GM18507 (cell line): Measurements from ENCODE around the gene CACNB4.

Experiments used
- DNase-seq: peaks from one replicate; pipeline ENCODE4 v3.0.0; 2011; ENCODE audit warnings: low read depth; ENCODE audit not compliant: insufficient read length; ENCODE audit errors: extremely low spot score
- FAIRE-seq: peaks from 2 replicates; lab custom pipeline; 2011; peaks lifted over from hg19 to GRCh38; lab: Jason Lieb, UNC

Gene CACNB4

GRCh38 chr2:151845481-151845880, 253.4 kb downstream of the CACNB4 start:
- DNase-seq = no peak
- no peak for FAIRE-seq

GRCh38 chr2:151844211-151844896, 254.5 kb downstream of the CACNB4 start:
- FAIRE-seq = no peak
- DNase-seq = no peak

GRCh38 chr2:151843691-151844061, 255.2 kb downstream of the CACNB4 start:
- no peak for FAIRE-seq
- DNase-seq = no peak

GRCh38 chr2:151842830-151843690, 255.8 kb downstream of the CACNB4 start:
- FAIRE-seq = peak; percentile 73
- DNase-seq = no peak

GRCh38 chr2:151841047-151841424, 257.8 kb downstream of the CACNB4 start:
- no peak for DNase-seq
- no peak for FAIRE-seq

- FAIRE-seq = peak; percentile 94
These were observed 258.4 kb downstream of the CACNB4 start for GRCh38 chr2:151840216-151841046.

GRCh38 chr2:151837926-151838325, 260.9 kb downstream of the CACNB4 start:
- FAIRE-seq = no peak
- DNase-seq = no peak

More at GRCh38 chr2:151840216-151841046, 258.4 kb downstream of the CACNB4 start:
- DNase-seq = no peak

GRCh38 chr2:151833984-151834383, 264.9 kb downstream of the CACNB4 start:
- DNase-seq (no peak), FAIRE-seq (no peak)

- FAIRE-seq (no peak), DNase-seq (no peak)
These were observed 267.9 kb downstream of the CACNB4 start for GRCh38 chr2:151830961-151831360.

GRCh38 chr2:151828890-151829324, 269.9 kb downstream of the CACNB4 start:
- DNase-seq (no peak), FAIRE-seq (peak; percentile 5)

- DNase-seq (peak; percentile 94), FAIRE-seq (peak; percentile 97)
These were observed 270.5 kb downstream of the CACNB4 start, which contains the start of gene ARL5A for GRCh38 chr2:151828143-151828889. Gene ARL5A, minus strand, starts transcription at chr2:151828421. Its CDS starts 245 bp downstream, at chr2:151828176.

GRCh38 chr2:151827564-151828142, 271.2 kb downstream of the CACNB4 start:
- peak; percentile 12 for FAIRE-seq
- no peak for DNase-seq

- FAIRE-seq (peak; percentile 65), DNase-seq (no peak)
These were observed 272.1 kb downstream of the CACNB4 start for GRCh38 chr2:151826737-151827157.

GRCh38 chr2:151824886-151825285, 274.0 kb downstream of the CACNB4 start:
- FAIRE-seq (no peak), DNase-seq (no peak)

- FAIRE-seq (peak; percentile 36), DNase-seq (no peak)
These were observed 275.2 kb downstream of the CACNB4 start for GRCh38 chr2:151823651-151824050.

GRCh38 chr2:151819920-151820319, 278.9 kb downstream of the CACNB4 start:
- FAIRE-seq (peak; percentile 80), DNase-seq (no peak)

- FAIRE-seq (no peak), DNase-seq (no peak)
These were observed 280.9 kb downstream of the CACNB4 start for GRCh38 chr2:151817929-151818328.

- FAIRE-seq (peak; percentile 48), DNase-seq (no peak)
These were observed 282.0 kb downstream of the CACNB4 start for GRCh38 chr2:151816843-151817242.
